GM19397 (cell line): ENCODE measurements around the gene ZDHHC14.
"Not testable (repeated sequence)": the region's sequence is repeated elsewhere in the genome, so short reads cannot be mapped to it uniquely, and the experiment has no call there.

Source experiments
- ATAC-seq: cut with Tn5 transposase; IDR thresholded peaks from one replicate; pipeline ENCODE4 v1.9.1; 2021; ENCODE audit warnings: mild to moderate bottlenecking, moderate library complexity; ENCODE audit not compliant: unreplicated experiment

Gene ZDHHC14

DNA sequence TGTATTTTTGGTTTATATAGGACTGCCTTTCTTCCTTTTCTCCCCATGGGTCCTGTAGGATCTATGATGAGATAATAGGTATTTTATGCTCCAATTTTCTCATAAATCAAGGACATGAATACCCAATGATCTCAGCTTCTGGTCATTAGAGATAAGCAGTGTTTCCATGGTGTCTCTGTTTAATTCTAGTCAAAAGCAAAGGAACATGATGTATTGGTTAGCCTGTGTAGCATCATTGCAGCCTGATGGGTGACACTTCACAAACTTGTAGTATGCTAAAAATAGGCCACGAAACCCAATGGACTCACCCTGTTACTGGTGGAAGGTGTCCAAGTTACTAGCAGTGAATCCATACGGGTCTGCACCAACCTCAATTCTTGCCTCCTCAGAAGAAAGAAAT lies 325.9 kb downstream of the ZDHHC14 start:
- ATAC-seq: no peak

DNA sequence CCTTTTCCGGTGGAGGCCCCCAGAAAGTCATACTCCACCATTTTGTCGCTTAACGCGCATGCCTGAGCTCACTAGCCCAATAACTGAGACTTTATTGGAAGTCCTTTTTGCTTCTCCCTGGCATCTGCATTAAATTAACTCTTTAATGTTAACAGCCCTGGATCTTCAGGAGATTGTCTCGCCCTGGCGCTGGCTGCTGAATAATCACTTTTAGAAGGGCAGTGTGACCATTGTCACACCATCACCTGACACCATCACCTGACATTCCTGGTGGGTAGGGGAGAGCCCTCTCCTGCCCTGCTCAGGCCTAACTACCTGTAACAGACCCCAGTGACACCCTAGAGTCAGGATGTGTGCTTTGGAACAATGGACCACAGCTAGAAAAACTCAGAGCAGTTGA lies 326.6 kb downstream of the ZDHHC14 start:
- ATAC-seq: no peak

DNA sequence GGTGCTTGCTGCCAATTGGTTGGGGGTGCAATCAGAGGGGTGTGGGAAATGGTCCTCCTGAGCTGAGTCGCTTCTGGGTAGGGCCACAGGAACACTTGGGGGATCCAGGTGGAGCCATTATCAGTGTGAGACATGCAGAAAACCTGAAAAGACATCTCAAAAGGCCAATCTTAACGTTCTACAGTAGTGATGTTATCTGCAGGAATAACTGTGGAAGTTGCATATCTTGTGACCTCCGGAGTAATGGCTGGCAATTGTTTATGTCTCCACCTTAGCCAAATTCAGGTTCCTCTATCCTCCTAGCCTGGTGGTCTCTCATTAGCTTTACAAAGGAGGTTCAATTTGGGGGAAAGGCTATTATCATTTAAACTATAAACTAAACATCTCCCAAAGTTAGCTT lies 327.2 kb downstream of the ZDHHC14 start:
- no peak for ATAC-seq

- ATAC-seq: no peak
Measured at GRCh38 chr6:157708933-157709332, 327.9 kb downstream of the ZDHHC14 start.

DNA sequence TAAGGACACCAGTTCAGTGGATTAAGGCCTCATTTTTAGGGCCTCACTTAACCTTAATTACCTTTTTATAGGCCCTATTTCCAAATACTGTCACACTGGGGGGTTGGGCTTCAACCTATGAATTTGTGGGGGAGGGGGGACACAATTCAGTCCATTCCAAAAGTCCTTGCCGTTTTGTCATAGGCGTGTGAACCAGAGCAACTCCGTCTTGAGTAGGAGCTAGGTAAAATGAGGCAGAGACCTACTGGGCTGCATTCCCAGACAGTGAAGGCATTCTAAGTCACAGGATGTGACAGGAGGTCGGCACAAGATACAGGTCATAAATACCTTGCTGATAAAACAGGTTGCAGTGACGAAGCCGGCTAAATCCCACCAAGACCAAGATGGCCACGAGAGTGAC lies 328.6 kb downstream of the ZDHHC14 start:
- no peak for ATAC-seq

- no peak for ATAC-seq
Measured at GRCh38 chr6:157710604-157711003, 329.6 kb downstream of the ZDHHC14 start.

GRCh38 chr6:157711060-157711459 lies 330.1 kb downstream of the ZDHHC14 start:
- ATAC-seq: no peak

DNA sequence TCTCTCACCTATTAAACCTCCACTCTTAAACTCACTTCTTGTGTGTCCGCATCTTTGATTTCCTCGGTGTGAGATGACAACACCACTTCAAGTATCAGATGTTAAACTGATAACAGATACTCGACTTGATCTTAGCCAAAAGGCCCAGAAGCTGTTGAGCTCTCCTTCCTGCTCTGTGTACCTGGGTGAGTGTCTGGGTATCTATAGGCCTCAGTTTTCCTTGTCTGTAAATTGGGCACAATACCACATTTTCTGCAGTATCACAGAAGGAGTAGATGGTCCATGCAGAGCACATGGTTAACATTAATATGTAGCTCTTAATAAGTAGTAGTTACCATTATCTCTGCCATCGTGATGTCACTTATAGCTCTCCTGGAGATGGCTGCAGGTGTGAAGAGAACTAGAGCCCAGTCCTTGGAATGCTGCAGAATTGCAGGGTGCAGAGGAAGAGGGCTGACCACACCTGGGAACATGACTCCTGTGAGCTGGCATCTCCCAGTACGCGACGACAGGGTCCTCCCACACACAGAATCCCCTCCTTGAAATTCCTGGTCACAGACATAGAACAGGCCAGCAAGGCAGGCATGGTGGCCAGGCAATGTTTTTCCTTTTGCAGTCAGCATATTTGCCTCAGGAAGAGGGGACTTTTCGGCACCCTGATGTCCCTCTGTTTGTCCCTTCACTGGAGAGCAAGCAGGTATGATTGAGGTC lies 331.8 kb downstream of the ZDHHC14 start:
- ATAC-seq: no peak

DNA sequence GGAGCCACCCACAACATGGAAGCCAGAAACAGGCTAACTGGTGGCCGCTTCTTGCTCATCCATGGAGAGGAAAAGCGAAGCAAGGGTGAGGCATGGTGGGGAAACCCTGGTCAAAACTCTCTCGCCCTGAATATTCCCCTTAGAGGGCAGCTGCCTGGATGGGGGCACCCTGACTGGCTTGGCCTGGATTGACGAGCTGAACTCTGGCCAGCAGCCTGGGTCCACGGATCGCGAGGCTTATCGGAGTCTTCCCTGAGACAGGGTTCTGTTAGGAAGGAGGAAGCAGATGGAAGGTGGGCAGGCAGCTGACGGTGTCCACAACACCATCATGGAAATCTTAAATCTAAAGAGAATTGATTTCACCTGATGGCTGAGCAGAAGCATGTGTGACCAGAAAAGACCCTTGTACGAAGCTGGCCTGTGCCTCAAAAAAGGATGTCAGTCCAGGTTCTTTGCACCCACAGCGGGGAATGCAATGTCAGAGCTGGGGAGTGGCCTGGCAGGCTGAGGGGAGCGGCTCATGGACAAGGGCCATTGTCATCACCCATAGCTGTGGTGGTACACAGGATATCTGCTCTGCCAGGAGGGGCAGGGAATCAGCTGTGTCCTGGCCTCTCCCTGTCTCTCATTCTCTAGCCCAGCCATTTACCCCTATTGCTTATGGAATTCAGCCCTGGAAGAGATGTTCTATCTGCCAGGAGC lies 332.6 kb downstream of the ZDHHC14 start:
- no peak for ATAC-seq

GRCh38 chr6:157714153-157714490 lies 333.1 kb downstream of the ZDHHC14 start:
- no peak for ATAC-seq

DNA sequence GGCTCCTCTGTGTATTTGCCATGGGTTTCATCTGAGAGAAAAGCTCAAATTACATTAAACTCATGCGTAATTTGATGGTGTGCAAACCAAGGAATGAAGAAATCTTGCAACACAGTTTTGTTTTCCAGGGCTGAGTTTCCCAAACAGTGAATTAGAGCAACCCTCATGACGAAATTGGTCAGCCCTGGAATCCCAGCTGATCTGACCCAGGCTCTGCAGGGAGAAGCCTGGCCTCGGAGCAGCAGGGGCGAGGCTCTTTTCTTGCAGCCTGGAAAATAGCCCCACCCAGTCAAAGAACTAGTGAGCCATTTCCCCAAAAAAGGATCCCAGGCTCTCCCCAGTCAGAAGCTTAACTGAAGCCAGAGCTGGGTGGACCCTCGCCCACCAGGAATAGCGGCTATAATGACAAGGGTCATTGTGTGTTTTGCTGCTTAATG lies 334.8 kb downstream of the ZDHHC14 start:
- no peak for ATAC-seq

GRCh38 chr6:157716251-157716995 lies 335.4 kb downstream of the ZDHHC14 start:
- no peak for ATAC-seq

DNA sequence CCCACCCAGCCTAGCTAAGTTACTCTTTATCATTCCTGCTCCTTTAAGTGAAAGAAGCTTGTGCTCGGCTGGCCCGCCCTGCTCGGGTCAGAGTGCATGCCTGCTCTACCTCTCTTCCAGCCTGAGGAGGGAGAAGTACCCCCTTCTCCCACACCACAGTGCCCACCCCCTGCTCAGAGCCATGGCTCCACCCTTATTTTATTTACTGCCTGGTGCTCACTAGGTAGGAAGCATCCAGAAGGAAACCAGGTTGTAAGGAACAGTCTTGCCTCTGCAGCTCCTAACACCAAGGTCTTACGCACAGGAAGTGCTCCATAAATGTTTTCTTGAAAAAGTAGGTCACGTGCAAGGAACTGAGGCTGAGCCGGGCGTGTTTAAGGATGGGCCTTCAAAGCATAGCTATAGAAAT lies 336.4 kb downstream of the ZDHHC14 start:
- ATAC-seq: no peak

- no peak for ATAC-seq
Measured at GRCh38 chr6:157718503-157719187, 337.7 kb downstream of the ZDHHC14 start.

- ATAC-seq: not testable (repeated sequence)
Measured at GRCh38 chr6:157720964-157721363, 340.0 kb downstream of the ZDHHC14 start.

DNA sequence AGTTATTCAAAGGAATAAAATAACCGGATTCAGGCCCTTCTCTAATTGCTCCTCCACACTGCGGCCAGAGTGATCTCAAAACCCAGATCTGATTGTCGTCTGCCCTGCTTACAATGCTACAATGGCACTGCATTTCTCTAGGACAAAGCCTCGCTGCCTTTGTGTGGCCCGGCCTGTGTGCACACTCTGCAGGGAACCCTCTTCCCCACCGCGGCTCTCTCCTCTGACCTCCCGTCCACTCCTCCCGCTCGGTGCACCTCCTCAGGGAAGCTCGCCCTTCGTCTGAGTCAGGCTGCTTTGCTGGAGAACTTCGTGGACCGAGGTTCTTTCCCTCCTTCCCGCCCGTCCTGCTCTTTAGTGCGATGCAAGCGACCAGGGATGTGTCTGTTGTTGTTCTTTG lies 340.4 kb downstream of the ZDHHC14 start:
- ATAC-seq: no peak

- no peak for ATAC-seq
Measured at GRCh38 chr6:157721830-157722229, 340.8 kb downstream of the ZDHHC14 start.

DNA sequence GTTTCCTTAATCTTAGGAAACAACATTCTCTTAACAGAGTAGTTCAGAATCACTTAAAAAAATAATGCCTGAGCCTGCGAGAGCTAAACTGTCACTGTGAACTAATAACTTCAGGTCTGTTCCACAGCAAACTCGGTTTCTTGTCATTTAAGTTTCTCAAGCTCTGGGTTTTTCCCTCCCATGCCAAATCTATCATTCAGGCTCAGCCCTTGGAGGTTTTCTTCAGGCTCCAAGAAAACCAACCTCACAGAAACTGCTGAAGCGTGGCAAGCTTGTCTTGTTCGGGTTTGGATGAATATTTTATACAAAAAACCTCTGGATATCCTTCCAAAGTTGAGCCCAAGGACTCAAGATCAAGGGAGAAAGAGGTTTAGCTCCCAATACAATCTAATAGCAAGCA lies 342.4 kb downstream of the ZDHHC14 start:
- no peak for ATAC-seq

- no peak for ATAC-seq
Measured at GRCh38 chr6:157724138-157724820, 343.3 kb downstream of the ZDHHC14 start.

GRCh38 chr6:157724960-157725741 lies 344.2 kb downstream of the ZDHHC14 start:
- no peak for ATAC-seq
